DOHH2 (cell line): ENCODE measurements around the gene DNM1.
A peak's percentile ranks its signal among the peaks of the same experiment; 100 is the strongest.

Experiments used
- H3F3A ChIP-seq: fragments of 200-600 bp; sonication (generic), shearing (Covaris generic); 2 replicates; pipeline ENCODE4 v1.6.0; 2016; ENCODE audit warnings: antibody characterized with exemption, mild to moderate bottlenecking; ENCODE audit not compliant: control insufficient read depth, insufficient read depth
- H3K27ac ChIP-seq: fragments of 200-600 bp; sonication (generic); 2 replicates; pipeline ENCODE4 v1.5.1; 2014; ENCODE audit warnings: low read depth, mild to moderate bottlenecking, low read length, moderate library complexity
- H3K27me3 ChIP-seq: fragments of 200-600 bp; sonication (generic); 2 replicates; pipeline ENCODE4 v1.6.1; 2014; ENCODE audit warnings: mild to moderate bottlenecking, low read length, mixed read lengths; ENCODE audit not compliant: control insufficient read depth
- H3K36me3 ChIP-seq: fragments of 200-600 bp; sonication (generic); 2 replicates; pipeline ENCODE4 v1.6.1; 2014; ENCODE audit warnings: mild to moderate bottlenecking, low read length, moderate library complexity, mixed read lengths; ENCODE audit not compliant: control insufficient read depth
- H3K4me1 ChIP-seq: fragments of 200-600 bp; sonication (generic); 2 replicates; pipeline ENCODE4 v1.6.1; 2014; ENCODE audit warnings: mild to moderate bottlenecking, low read length, mixed read lengths; ENCODE audit not compliant: control insufficient read depth
- H3K4me2 ChIP-seq: fragments of 200-600 bp; sonication (generic); 2 replicates; pipeline ENCODE4 v1.6.0; 2014; ENCODE audit warnings: mild to moderate bottlenecking, low read length, moderate library complexity
- H3K4me3 ChIP-seq: fragments of 200-600 bp; sonication (generic); 2 replicates; pipeline ENCODE4 v1.5.1; 2014; ENCODE audit warnings: mild to moderate bottlenecking, low read length, mixed read lengths
- H3K79me2 ChIP-seq: fragments of 200-600 bp; sonication (generic); 2 replicates; pipeline ENCODE4 v1.6.1; 2014; ENCODE audit warnings: mild to moderate bottlenecking, low read length, mixed read lengths; ENCODE audit not compliant: control insufficient read depth
- H3K9me2 ChIP-seq: fragments of 200-600 bp; sonication (generic); replicated peaks from 2 replicates; pipeline ENCODE4 v1.6.1; 2014; ENCODE audit warnings: mild to moderate bottlenecking, low read length, mixed read lengths; ENCODE audit not compliant: control insufficient read depth
- H3K9me3 ChIP-seq: fragments of 200-600 bp; sonication (generic); 2 replicates; pipeline ENCODE4 v1.6.1; 2014; ENCODE audit warnings: antibody characterized with exemption, low read length, mixed read lengths; ENCODE audit not compliant: control insufficient read depth, insufficient read depth
- H4K20me1 ChIP-seq: fragments of 200-600 bp; sonication (generic); 2 replicates; pipeline ENCODE4 v1.6.0; 2014; ENCODE audit warnings: low read depth, mild to moderate bottlenecking, antibody characterized with exemption, low read length, moderate library complexity; ENCODE audit not compliant: control insufficient read depth, insufficient read depth
- EZH2phosphoT487 ChIP-seq: fragments of 200-600 bp; sonication (generic); IDR thresholded peaks from 2 replicates; pipeline ENCODE4 v1.6.1; 2017; ENCODE audit warnings: borderline replicate concordance, mild to moderate bottlenecking, antibody characterized with exemption, low read length, moderate library complexity, mixed read lengths
- TF ChIP-seq, protein P1 (sequence below): fragments of 200-600 bp; sonication (generic); IDR thresholded peaks from one replicate; pipeline ENCODE4 v1.5.1; 2014; ENCODE audit warnings: antibody characterized with exemption, mild to moderate bottlenecking, low read depth, low read length; ENCODE audit not compliant: poor library complexity, severe bottlenecking

The DNM1 gene

DNA sequence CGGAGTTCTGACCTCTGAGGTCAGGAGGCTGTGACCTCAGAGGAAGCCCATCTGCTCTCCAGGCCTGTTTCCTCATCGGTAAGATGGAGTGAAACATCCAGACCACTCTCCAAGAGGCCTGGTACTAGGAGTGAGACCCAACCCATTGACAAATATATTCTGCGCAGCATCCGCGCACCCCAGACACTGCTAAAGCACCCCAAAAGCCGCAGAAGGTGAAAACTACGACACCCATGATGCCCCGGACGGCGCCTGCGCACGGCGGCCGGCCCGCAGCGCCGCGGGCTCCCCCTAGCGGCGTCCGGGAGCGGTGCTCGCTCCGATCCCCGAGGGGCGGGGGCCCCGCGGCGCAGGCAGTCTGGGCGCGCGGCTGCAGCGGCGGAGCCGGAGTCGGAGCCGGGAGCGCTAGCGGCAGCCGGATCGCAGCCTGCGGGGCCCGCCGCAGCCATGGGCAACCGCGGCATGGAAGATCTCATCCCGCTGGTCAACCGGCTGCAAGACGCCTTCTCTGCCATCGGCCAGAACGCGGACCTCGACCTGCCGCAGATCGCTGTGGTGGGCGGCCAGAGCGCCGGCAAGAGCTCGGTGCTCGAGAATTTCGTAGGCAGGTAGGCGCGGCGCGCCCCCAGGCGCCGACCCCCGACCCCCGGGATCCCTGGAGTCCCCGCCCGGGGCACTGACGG lies at the start of gene DNM1:
DNM1 (plus strand) TSS at position 356 of the 683 bp plus-strand sequence; CDS start at position 448, 92 bp downstream.
- TF ChIP-seq EZH2phosphoT487, result 0 out of 2 replicates have a peak, but pooled peaks have one; percentile 13
- TF ChIP-seq, protein P1, sequence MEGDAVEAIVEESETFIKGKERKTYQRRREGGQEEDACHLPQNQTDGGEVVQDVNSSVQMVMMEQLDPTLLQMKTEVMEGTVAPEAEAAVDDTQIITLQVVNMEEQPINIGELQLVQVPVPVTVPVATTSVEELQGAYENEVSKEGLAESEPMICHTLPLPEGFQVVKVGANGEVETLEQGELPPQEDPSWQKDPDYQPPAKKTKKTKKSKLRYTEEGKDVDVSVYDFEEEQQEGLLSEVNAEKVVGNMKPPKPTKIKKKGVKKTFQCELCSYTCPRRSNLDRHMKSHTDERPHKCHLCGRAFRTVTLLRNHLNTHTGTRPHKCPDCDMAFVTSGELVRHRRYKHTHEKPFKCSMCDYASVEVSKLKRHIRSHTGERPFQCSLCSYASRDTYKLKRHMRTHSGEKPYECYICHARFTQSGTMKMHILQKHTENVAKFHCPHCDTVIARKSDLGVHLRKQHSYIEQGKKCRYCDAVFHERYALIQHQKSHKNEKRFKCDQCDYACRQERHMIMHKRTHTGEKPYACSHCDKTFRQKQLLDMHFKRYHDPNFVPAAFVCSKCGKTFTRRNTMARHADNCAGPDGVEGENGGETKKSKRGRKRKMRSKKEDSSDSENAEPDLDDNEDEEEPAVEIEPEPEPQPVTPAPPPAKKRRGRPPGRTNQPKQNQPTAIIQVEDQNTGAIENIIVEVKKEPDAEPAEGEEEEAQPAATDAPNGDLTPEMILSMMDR, result peak; percentile 52
- Histone ChIP-seq H3K27me3 (peaks cover 37% of the 10 kb centered on the region), H3K9me3 (no peaks in the 10 kb centered on the region), H3K36me3 (no peaks in the 10 kb centered on the region), H3K9me2 (no peaks in the 10 kb centered on the region), H3K4me1 (peaks cover 16% of the 10 kb centered on the region), H3F3A (no peaks in the 10 kb centered on the region), H3K4me2 (peak within 1 kb of the TSS; percentile 79), H3K27ac (no peak within 1 kb of the TSS), H4K20me1 (no peaks in the 10 kb centered on the region), H3K4me3 (peak within 1 kb of the TSS; percentile 72), H3K79me2 (no peaks in the 10 kb centered on the region)

- Histone ChIP-seq H3F3A (no peaks in the 10 kb centered on the region), H3K4me2 (no peak overlapping the region)
- TF ChIP-seq EZH2phosphoT487, result no peak
These were observed 49.1 kb upstream of the DNM1 start for GRCh38 chr9:128153947-128154695.

GRCh38 chr9:128155736-128156500 lies 47.3 kb upstream of the DNM1 start:
- Histone ChIP-seq H3K36me3 (no peaks in the 10 kb centered on the region), H3K27ac (no peak overlapping the region), H3K9me2 (no peaks in the 10 kb centered on the region), H3K27me3 (no peaks in the 10 kb centered on the region), H3K4me2 (no peak overlapping the region), H3K79me2 (peaks cover 6% of the 10 kb centered on the region), H3K4me1 (peaks cover 8% of the 10 kb centered on the region), H3K4me3 (no peak overlapping the region), H3F3A (no peaks in the 10 kb centered on the region), H4K20me1 (no peaks in the 10 kb centered on the region), H3K9me3 (no peaks in the 10 kb centered on the region)
- TF ChIP-seq EZH2phosphoT487, result no peak
- TF ChIP-seq, protein P1, result no peak

More at GRCh38 chr9:128153947-128154695, 49.1 kb upstream of the DNM1 start:
- peaks cover under 1% of the 10 kb centered on the region for H3K4me1 ChIP-seq
- no peaks in the 10 kb centered on the region for H3K9me3 ChIP-seq
- H3K79me2 ChIP-seq, result no peaks in the 10 kb centered on the region
- H3K9me2 ChIP-seq, result no peaks in the 10 kb centered on the region
- H3K27ac ChIP-seq, result no peak overlapping the region
- no peaks in the 10 kb centered on the region for H3K36me3 ChIP-seq
- no peak overlapping the region for H3K4me3 ChIP-seq
- H3K27me3 ChIP-seq, result no peaks in the 10 kb centered on the region
- no peaks in the 10 kb centered on the region for H4K20me1 ChIP-seq
